ENCODE results near the gene HDAC4. TPM values are rescaled to one million over a fixed set of nuclear protein-coding genes. Genes with fewer than 3 reads are reported as not detected.
A peak's percentile ranks its signal among the peaks of the same experiment; 100 is the strongest.

The HDAC4 gene
- total RNA-seq, 1 donor: 28.3 TPM

- H3K4me3 ChIP-seq (ENCODE audit: low read depth, low read length): no peak overlapping the region
- DNase-seq (ENCODE audit: low read depth): peak; percentile 75
- peak; percentile 73 for TF ChIP-seq CTCF (IDR thresholded peaks at IDR 0.05; ENCODE audit: insufficient read depth, low read length)
Observed at GRCh38 chr2:239106314-239106908, 294.4 kb downstream of the HDAC4 start.

GRCh38 chr2:239105234-239105633 is 295.6 kb downstream of the HDAC4 start:
- DNase-seq (ENCODE audit: low read depth): no peak
- no peak for TF ChIP-seq CTCF (IDR thresholded peaks at IDR 0.05; ENCODE audit: insufficient read depth, low read length)

GRCh38 chr2:239104800-239105199 is 296.0 kb downstream of the HDAC4 start:
- DNase-seq (ENCODE audit: low read depth): no peak
- TF ChIP-seq CTCF (IDR thresholded peaks at IDR 0.05; ENCODE audit: insufficient read depth, low read length): no peak
- H3K4me3 ChIP-seq (ENCODE audit: low read depth, low read length): no peak overlapping the region

More at GRCh38 chr2:239105234-239105633, 295.6 kb downstream of the HDAC4 start:
- no peak overlapping the region for H3K4me3 ChIP-seq (ENCODE audit: low read depth, low read length)

DNA sequence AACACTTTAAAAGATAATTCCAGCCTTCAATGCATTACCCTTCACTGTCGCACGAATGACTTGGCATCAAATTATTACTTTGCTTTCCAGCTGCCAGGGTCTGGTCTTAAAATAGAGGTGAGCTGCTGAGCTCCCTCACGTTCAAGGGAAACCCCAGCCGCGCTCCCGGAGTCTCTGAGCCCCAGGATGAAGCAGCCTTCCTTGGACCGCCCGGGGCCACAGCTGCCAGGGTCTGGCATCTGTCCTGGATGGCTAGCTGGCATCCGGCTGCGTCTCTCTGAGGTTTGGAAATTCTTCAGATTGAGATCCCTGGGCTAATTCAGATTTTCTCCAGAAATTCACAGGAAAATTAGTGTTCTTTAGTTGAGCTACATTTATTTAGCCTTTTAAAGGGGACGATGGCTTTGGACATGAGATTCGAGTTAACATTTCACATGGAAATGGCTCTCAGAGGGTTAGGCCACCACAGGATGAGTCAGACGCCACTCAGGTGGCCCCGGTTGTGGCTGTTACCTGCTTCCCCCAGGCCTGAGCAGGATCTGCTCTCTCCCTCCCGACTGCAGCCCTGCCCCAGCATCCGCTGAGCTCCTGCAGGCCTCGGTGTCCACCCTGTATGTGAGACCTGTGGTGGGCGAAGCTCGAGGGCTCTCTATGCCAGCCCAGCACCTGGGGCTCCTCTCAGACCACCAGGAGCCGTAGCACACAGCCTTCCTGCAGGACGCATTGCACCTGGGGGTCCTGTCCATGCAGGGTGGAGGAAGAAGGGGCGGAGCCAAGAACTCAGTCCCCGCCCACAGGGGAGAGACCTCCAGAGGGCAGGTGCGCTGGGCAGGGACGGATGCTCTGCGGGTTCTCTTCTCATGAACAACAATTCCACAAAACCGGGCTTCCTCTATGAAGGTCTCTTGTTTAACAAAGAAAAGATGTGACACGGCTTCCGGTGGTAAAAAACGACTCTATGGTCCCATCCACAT is 297.4 kb downstream of the HDAC4 start:
- TF ChIP-seq CTCF (IDR thresholded peaks at IDR 0.05; ENCODE audit: insufficient read depth, low read length): no peak
- no peak for DNase-seq (ENCODE audit: low read depth)
- no peak overlapping the region for H3K4me3 ChIP-seq (ENCODE audit: low read depth, low read length)

GRCh38 chr2:239102266-239102665 is 298.6 kb downstream of the HDAC4 start:
- no peak for DNase-seq (ENCODE audit: low read depth)
- TF ChIP-seq CTCF (IDR thresholded peaks at IDR 0.05; ENCODE audit: insufficient read depth, low read length): no peak

GRCh38 chr2:239101807-239102206 is 299.0 kb downstream of the HDAC4 start:
- no peak for TF ChIP-seq CTCF (IDR thresholded peaks at IDR 0.05; ENCODE audit: insufficient read depth, low read length)
- no peak for DNase-seq (ENCODE audit: low read depth)
- no peak overlapping the region for H3K4me3 ChIP-seq (ENCODE audit: low read depth, low read length)

More at GRCh38 chr2:239102266-239102665, 298.6 kb downstream of the HDAC4 start:
- H3K4me3 ChIP-seq (ENCODE audit: low read depth, low read length): no peak overlapping the region

Data from fibroblast of the aortic adventitia (primary cell).